Renal pelvis (tissue), 4 donors: ENCODE results near the gene PIK3AP1. TPM values are rescaled to one million over a fixed set of nuclear protein-coding genes. Genes with fewer than 3 reads are reported as not detected.
"Not testable (repeated sequence)": the region's sequence is repeated elsewhere in the genome, so short reads cannot be mapped to it uniquely, and the experiment has no call there.

Experiments
- DNase-seq: peaks from one replicate; pipeline ENCODE4 v3.0.0-alpha.2; 2013
- polyA plus RNA-seq, 3 donors: library from polyadenylated mRNA; unstranded; fragments of 120-200 nt; gene quantifications; one replicate each; pipeline ENCODE4 v1.2.1, GENCODE V29; 2013; ENCODE audit not compliant: insufficient read length in 3 of 3

Gene PIK3AP1
- polyA plus RNA-seq, 3 donors, result 4.2 to 4.8 (median 4.4) TPM

DNA sequence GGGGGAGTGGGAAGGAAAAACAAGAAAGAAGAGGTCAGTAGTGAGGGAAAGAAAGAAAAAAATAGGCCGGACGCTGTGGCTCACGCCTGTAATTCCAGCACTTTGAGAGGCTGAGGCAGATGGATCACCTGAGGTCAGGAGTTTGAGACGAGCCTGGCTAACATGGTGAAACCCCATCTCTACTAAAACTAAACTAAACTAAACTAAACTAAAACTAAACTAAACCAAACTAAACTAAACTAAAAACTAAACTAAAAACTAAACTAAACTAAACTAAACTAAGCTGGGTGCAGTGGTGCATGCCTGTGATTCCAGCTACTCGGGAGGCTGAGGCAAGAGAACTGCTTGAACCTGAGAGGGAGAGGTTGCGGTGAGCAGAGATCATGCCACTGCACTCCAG lies 22.0 kb downstream of the PIK3AP1 start:
- DNase-seq, result not testable (repeated sequence)

DNA sequence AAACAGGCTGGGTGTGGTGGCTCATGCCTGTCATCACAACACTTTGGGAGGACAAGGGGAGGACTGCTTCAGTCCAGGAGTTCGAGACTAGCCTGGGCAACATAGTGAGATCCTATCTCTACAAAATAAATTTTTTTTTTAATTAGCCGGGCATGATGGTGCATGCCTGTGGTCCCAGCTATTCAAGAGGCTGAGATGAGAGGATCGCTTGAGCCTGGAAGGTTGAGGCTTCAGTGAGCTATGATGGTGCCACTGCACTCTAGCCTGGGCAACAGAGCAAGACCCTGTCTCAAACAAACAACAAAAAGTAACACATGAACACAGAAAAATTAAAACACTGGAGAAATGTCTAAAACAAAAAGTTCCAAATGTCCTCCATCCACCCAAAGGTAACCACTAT lies 22.9 kb downstream of the PIK3AP1 start:
- DNase-seq, result no peak

DNA sequence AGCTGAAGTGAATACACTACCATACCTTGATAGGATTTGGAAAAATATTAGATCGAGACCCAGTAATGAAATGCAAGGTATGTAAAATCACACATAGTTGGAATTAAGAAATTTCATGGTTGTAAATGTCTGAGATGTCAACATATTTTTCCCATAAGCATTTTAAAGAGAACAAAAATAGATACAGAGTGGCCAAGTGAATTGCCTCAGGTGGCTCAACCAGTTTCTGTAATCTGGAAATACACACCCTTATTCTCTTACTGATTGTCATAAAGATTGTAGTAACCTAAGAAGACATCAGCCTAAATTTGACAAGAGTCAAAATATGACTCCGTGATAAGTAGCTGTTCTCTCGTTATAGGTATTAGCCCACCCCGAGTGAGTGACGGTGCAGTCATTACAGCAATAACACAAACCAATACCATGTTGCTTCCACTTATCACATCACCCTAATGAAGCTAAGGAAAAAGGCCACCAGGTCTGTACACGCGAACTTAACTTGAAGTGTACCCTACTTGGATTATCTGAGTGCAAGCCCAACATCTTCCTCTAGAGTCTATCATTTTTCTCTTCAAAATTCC lies 23.4 kb downstream of the PIK3AP1 start:
- no peak for DNase-seq

DNA sequence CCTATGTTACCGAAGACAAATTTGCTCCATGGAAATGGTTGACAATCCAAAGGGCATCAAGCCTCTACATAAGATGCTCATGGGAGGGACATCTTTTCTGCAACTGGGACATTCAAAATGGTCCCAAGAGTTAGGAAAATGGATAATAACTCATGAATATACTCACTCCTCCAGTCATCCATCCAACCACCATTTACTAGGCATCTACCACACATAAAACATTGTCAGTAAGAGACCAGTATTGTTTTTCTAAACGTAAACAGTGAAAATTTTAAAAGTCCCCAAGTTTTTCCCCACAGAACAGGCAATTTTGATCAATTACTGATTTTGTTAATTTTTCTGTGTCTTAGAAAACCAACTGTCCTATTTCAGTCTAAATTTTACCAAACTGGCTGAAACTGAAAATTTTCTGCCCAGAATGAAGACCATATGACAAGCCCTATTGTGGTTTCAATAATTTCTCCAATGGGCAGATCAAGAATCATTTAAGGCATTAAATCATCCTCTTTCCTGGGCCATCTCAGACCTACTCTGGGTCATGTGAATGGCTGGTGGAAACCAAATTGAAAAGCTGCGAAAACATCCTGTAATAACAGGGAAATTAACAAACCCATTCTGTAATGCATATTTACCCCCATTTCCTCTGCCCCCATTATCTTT lies 24.2 kb downstream of the PIK3AP1 start:
- DNase-seq, result no peak

DNA sequence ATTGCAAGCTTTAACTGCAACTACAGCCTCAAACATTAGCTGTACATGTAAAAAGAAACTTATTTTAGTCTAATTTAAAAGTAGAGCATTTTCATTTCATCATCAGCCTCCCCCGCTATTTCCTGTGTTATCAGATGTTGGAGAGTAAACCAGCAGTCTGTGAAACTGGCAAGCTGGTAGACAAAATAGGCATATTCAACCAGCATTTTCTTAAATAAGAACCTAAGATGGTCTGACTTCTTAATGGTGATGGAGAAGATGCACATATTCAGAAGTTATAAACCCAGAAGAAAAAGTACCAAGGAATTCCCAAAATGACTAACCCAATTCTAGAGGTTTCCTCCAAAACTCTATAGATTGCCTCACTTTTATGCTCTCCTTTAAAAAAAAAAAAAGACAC lies 24.9 kb downstream of the PIK3AP1 start:
- no peak for DNase-seq

DNA sequence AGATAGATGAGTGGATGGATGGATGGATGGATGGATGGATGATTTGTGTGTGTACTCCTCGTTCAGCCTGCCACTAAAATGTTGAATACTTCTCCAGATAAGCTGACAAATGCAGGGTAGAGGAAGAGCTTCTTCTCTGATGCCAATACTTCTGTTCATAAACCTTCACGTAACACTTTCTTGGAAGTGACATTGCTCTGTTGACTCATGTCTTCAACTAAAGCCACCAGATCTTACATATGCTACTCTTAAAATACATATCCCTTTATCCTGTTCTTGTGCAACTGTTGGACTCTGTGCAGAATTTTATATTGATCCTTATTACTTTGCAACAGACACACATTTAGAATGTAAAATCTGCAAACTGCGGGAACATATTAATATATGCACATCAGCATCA lies 26.9 kb downstream of the PIK3AP1 start:
- DNase-seq, result no peak

DNA sequence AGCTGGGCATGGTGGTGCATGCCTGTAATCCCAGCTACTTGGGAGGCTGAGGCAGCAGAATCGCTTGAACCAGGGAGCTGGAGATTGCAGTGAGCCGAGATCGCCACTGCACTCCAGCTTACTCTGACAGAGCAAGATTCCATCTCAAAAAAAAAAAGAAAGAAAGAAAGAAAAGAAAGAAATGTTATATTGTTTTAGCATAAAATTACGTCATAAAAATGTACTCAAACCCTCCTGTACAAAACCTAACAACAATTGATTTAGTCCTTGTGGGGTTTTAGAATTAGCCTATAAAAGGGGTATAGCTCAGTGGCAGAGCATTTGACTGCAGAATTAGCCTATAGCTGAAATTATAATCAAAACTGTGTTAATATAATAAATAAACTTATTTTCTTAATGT lies 27.9 kb downstream of the PIK3AP1 start:
- no peak for DNase-seq

DNA sequence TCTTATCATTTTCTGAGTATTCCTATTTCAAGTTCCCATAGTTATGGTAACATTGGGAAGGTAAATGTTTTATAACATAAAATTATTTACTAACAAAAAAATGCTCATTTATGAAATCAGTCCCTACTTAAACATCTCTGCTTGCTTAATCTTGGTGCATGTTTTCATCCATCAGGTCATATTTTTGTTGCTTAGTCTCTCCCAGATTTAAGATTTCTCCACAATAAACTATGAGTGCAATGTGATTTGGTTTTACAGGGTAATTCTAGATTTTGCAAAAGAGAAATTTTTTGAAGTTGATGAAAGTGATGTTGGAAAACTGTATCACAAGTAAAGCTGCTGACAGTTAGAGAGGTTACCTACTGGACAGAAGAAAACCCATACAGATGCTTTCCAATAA lies 28.6 kb downstream of the PIK3AP1 start:
- DNase-seq, result no peak

DNA sequence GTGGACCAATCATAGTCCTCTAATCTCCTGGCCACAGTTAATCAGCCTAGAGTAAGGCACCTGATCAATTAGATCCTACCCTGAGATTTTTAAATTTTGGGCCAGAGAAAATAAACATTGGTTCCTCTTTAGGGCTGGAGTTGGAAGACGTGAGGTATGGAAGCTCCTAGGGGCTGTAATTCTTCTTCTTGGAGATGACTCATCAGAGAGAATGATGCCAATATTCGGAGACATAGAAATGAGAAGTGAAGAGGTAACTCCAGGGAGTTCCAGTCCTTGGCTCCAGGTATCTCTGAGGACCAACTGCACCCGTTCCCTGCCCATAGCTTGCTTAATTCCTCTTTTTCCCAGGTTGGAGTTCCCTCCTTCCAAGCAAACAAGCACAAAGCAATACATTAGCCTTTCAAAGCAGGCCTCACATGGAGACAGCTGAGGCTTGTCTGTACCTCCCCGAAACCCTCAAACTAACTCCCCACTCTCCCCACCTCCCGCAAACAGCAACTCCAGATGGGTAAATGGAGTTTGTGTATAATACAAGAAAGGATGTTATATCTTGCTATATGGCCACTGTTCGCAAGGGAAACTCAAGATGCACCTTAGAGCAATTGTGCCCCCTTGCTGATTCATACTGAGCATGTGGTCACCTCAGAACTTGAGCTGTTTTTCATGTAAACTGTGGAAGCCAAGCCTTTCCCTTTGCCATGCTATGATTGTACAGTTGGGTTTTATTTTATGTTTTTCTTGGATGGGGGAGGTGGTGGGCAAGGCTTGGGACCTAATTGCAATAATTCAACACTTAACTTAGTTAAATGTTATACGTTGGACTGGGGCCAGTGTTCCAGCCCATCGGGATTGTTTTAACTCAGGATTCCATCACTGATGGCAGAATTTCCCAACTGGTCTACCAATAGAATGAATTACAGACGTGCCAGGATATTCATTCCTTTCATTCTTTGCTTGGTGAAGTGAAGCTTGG lies 29.3 kb downstream of the PIK3AP1 start:
- no peak for DNase-seq

DNA sequence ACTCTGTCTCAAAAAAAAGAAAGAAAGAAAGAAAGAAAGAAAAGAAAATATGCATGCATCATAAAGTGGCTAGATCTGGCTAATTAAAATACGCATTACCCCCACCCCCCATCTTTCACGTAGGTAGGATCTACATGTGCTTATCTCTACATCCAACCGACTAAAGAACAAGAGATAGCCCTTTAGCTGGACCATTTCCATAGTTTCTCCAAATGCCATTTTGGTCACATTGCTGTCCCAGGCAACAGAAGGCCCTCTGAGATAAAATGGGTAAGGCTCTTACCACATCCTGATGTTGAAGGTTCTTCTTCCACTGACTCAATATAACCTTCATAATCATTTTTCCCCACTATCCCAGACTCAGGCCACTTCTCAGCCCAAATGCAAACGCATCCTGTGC lies 31.5 kb downstream of the PIK3AP1 start:
- no peak for DNase-seq

DNA sequence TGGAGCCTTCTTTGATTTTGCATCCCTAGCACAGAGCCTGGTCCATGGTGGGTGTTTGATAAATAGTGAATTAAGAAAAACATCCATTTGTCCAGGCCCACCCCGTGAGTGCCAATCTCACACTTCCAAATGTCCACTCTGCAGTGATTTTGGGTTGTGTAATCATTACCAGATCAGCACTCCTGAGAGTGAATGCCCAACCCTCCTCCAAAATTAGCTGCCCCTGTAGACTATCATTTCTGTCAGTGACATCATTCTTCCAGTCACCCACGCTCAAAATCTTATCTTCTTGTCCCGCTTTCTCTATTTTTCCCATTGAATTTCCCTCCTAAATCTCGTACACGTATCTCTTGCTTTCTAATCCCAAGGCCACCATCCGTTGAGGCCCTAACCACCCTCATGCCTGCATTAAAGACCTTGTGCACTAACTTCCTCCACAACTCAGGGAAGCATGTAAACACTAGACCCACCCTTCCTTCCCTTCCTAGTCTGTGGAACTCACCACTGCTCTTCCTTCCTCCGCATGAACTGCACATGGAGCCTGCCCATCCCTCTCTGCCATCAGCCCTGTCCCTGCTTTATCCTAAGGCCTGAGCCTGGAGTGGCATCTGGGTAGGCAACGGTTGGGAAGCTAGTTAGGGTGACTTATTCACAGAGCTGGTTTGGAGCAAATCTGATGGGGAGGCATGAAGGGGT lies 32.8 kb downstream of the PIK3AP1 start:
- no peak for DNase-seq

DNA sequence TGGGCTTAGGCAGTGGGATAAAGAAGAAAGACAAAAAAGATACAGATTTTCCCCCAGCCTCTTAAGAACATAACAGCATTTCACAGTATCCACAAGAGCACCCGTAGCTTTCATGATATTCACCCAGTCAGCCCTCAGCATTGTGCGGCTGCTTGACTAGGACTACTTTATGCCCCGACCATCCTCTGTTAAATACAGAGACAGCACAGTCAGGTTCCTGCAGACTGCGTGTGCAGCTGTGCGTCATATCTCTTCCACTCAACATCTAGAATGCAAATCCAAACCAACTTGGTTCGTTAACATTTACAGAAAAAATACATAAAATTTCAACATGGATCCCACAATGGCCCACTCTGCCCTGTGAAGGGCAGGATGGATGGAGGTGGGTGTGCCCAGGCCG lies 33.8 kb downstream of the PIK3AP1 start:
- no peak for DNase-seq

DNA sequence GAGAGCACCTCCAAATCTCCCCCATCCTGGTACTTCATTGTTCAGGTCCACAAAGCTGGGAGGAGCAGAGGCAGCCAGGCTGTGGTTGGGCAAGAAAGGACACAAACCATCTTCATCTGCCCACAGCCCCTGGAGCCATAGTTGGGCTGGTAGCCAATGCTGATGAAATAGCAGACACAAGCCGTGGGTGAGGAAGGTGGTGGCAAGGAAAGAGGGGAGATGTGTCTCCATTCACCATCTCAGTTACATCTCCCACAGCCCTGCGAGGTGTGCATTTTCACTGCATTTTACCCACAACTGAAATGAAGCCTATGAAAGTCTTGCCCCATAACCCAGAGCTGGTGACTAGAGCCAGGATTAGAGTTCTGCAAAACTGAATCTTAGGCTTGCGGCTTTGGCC lies 35.0 kb downstream of the PIK3AP1 start:
- DNase-seq, result no peak

DNA sequence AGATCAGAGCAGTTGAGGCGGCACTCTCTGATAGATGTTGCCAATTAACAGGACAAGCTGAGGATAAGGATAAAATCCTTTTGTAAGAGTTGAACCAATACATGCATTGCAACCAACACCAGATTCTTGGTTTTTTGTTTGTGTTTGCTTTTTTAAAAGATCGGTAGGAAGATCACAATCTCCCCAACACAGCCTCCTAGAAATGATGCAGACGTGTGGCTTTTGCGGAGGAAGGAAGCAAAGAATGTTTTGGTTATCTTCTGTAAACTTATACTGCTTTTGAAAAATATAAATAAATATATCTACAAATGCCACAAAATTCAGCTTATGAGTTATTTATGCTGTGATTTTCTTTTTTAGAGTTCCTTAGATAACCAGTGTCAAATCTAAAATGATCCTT lies 35.5 kb downstream of the PIK3AP1 start:
- DNase-seq, result no peak

DNA sequence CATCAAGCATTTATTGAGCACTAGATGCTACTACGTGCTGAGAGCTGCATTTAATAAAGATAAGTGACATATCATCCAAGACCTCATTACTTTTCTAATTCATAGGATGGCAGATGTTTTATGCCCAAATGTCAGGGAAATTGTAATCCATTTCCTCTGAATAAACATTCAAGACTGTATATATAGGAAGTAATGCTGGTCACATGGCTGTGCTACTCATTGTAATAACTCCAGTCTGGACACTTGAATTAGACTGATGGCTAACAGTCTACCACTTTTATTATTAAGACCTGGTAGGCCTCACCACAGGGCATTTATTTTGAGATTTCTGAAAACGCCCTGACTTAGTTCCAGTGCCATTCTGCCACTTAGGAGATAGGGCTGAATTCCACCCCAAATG lies 36.6 kb downstream of the PIK3AP1 start:
- DNase-seq, result no peak

DNA sequence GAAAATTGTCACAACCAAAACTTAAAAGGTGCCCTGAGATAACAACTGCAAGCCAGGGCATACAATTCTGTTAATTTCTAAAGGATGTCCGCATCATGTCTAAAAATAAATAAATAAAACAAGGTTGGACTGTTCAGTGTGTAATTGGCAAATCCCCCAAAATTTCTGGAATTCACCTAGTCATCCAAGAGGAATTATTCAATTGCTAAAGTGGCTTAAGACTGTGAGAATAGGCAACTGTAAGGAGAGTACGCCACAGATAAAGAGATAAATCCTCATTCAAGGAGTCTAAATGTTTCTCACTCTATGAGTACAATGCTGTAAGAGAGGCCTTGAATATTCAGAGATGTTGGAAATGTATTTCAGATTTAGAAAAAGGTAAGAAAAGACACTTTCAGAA lies 37.2 kb downstream of the PIK3AP1 start:
- no peak for DNase-seq

DNA sequence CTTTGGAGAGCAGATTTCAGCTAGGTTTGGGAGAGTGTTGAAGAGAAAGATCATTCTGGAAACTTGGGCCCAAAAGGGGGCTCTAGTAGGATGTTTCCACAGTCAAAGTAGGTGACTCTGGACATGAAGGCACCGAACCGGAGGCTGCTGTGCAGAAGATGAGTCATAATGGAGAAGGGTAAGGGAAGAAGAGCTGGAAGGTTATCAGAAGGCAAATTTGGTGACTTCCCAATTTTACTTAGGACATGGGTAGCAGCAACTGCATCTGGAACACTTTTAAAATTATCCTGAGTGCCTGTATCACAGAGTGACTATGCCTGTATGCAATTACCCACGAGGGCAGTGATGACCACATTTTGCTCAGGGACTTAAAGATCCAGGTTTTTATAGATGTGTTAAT lies 38.8 kb downstream of the PIK3AP1 start:
- DNase-seq, result no peak

DNA sequence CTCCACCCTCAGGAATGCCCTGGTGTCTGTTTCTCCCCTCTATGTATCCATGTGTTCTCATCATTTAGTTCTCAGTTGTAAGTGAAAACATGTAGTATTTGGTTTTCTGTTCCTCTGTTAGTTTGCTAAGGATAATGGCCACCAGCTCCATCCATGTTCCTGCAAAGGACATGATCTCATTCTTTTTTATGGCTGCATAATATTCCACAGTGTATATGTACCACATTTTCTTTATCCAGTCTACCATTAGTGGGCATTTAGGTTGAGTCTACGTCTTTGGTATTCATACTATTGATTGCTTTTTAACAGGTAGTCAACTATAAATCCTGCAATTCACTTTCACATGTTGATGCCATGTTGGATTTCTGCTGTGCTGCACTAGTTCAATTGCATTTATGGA lies 39.9 kb downstream of the PIK3AP1 start:
- DNase-seq, result not testable (repeated sequence)

DNA sequence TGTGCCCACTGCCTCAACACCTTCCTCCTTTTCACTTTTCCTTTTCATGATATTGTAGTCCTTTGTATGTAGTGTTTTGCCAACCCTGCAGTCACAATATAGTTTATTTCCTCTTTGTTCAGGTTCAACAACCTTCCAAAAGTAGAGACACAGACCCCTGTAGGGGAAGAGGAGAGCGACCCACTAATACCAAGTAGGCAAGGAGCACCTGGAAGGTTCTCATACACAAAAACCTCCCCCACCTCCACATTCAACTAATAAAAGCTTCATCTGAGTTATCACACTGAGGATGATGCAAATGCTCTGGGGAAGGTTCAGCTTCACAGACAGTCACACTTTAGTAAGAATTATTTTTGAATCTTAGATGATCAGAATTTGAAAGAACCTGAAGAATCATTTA lies 41.6 kb downstream of the PIK3AP1 start:
- no peak for DNase-seq

DNA sequence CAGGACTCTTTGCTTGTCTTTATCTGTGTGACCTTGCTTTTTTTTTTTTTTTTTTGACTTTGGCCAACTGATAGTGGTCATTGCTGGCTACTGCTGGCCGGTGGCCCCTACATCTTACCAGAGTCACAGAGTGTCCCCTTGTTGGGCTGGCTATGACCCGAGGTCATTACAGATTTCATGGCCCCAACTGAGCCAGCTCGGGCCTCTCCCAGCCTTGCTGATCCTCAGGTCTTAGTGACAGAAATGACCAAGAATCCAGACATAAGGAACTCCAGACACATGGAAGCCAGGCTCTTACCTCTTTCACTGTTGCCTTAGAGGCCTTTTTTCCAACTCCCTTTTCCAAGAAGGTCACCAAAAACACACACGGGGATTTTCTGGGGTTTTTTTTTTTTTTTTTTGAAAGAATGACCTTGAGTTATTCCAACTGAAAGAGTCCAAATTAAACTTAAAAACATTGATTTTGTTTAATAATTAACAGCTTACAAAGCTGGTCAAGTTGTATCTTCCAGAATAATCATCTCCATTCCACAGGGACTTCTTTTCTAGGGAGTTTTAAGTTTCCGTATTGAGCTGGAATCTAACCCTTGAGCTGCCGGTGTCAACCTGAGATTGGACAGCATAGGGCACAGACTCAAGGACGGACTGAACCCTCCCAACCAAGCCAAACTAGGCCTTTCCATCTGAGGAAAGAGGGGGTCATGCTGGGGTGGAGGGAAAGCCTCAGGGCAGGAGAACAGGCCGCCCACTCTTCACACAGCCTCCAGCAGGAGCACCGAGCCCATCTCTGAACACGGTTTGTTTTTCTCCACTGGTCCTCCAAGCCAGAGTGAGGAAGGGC lies 43.8 kb downstream of the PIK3AP1 start:
- DNase-seq, result no peak

DNA sequence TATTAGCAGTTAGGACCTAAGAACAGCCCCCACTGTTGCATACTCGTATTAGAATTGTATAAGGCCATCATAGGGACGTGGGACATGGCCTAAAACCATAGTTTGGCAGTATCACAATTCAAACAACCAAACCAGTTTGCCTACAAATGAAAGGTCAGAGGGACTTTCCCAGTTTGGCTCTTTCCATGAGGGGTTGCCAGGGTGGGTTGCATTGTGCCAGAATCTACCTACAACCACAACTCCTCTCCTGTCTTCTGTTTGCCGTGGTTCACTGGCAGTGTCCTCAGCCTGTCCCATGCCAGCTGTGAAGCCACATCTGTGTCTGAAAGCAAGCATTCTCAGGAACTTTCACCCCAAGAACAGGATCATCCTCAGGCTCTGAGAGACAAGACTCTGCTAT lies 44.5 kb downstream of the PIK3AP1 start:
- DNase-seq, result no peak
